Ishikawa (cell line): Measurements from ENCODE around the gene TMEM132D.

Source experiments
- CEBPB ChIP-seq: IDR thresholded peaks from 2 replicates; pipeline ENCODE4 v1.6.1; 2012
- CREB1 ChIP-seq: IDR thresholded peaks from 2 replicates; pipeline ENCODE4 v1.6.1; 2012; ENCODE audit warnings: low read depth
- EGR1 ChIP-seq: IDR thresholded peaks from 2 replicates; pipeline ENCODE4 v1.6.1; 2012
- EP300 ChIP-seq: IDR thresholded peaks from 2 replicates; pipeline ENCODE4 v1.6.1; 2012; ENCODE audit warnings: borderline replicate concordance
- FOXM1 ChIP-seq: IDR thresholded peaks from 2 replicates; pipeline ENCODE4 v1.6.1; 2012; ENCODE audit warnings: low read depth, borderline replicate concordance
- MAX ChIP-seq: IDR thresholded peaks from 2 replicates; pipeline ENCODE4 v1.6.1; 2012
- NFIC ChIP-seq: IDR thresholded peaks from 2 replicates; pipeline ENCODE4 v1.6.1; 2012
- RAD21 ChIP-seq: IDR thresholded peaks from 2 replicates; pipeline ENCODE4 v1.6.1; 2012; ENCODE audit warnings: low read depth
- REST ChIP-seq: IDR thresholded peaks from 2 replicates; pipeline ENCODE4 v1.6.1; 2012; ENCODE audit warnings: low read depth, mild to moderate bottlenecking
- TAF1 ChIP-seq: IDR thresholded peaks from 2 replicates; pipeline ENCODE4 v1.6.1; 2012; ENCODE audit warnings: low read depth, mild to moderate bottlenecking
- TCF12 ChIP-seq: IDR thresholded peaks from 2 replicates; pipeline ENCODE4 v1.6.1; 2012; ENCODE audit warnings: low read depth
- TEAD4 ChIP-seq: IDR thresholded peaks from 2 replicates; pipeline ENCODE4 v1.6.1; 2012
- USF1 ChIP-seq: IDR thresholded peaks from 2 replicates; pipeline ENCODE4 v1.6.1; 2012
- YY1 ChIP-seq: IDR thresholded peaks from 2 replicates; pipeline ENCODE4 v1.6.1; 2012; ENCODE audit warnings: low read depth
- ZBTB7A ChIP-seq: IDR thresholded peaks from 2 replicates; pipeline ENCODE4 v1.6.1; 2012; ENCODE audit warnings: low read depth

TMEM132D gene

GRCh38 chr12:129109174-129110001, 794.4 kb downstream of the TMEM132D start:
- no peak for TF ChIP-seq EP300
- TF ChIP-seq YY1, result no peak
- TF ChIP-seq CREB1, result no peak
- TF ChIP-seq CEBPB, result no peak
- no peak for TF ChIP-seq TAF1
- TF ChIP-seq EGR1, result no peak
- no peak for TF ChIP-seq ZBTB7A
- TF ChIP-seq RAD21, result no peak
- no peak for TF ChIP-seq NFIC
- TF ChIP-seq FOXM1, result no peak
- TF ChIP-seq MAX, result no peak
- no peak for TF ChIP-seq TCF12
- TF ChIP-seq REST, result no peak
- no peak for TF ChIP-seq USF1
- TF ChIP-seq TEAD4, result no peak

GRCh38 chr12:129106772-129107171, 797.1 kb downstream of the TMEM132D start:
- TF ChIP-seq EP300 (no peak), REST (no peak), TEAD4 (no peak), TAF1 (no peak)

- TF ChIP-seq NFIC, result no peak
- TF ChIP-seq EP300, result no peak
- TF ChIP-seq YY1, result no peak
- no peak for TF ChIP-seq CREB1
- TF ChIP-seq TAF1, result no peak
- TF ChIP-seq TEAD4, result no peak
- TF ChIP-seq ZBTB7A, result no peak
- TF ChIP-seq EGR1, result no peak
- no peak for TF ChIP-seq USF1
- TF ChIP-seq FOXM1, result no peak
- TF ChIP-seq CEBPB, result no peak
These were observed 800.6 kb downstream of the TMEM132D start for GRCh38 chr12:129103231-129103630.

- TF ChIP-seq YY1 (no peak), RAD21 (no peak), TAF1 (no peak), NFIC (no peak), TCF12 (no peak), EP300 (no peak)
These were observed 801.6 kb downstream of the TMEM132D start for GRCh38 chr12:129102233-129102632.

- no peak for TF ChIP-seq TCF12
- no peak for TF ChIP-seq ZBTB7A
- no peak for TF ChIP-seq NFIC
- no peak for TF ChIP-seq FOXM1
- TF ChIP-seq TAF1, result no peak
These were observed 802.0 kb downstream of the TMEM132D start for GRCh38 chr12:129101816-129102215.

GRCh38 chr12:129101404-129101803, 802.4 kb downstream of the TMEM132D start:
- TF ChIP-seq TEAD4 (no peak), EGR1 (no peak), CEBPB (no peak), EP300 (no peak), NFIC (no peak), YY1 (no peak), CREB1 (no peak), USF1 (no peak), TAF1 (no peak), REST (no peak), FOXM1 (no peak), TCF12 (no peak), ZBTB7A (no peak), RAD21 (no peak), MAX (no peak)
